Cardiac fibroblast (primary cell): ENCODE data around the gene CACNG3.

Experiments used
- DNase-seq, 2 donors: peaks; one replicate each; pipeline versions ENCODE4 v3.0.0 to v3.0.0-alpha.2; 2010; ENCODE audit warnings: low read depth in 2 of 2
- H3K4me3 ChIP-seq, 2 donors: replicated peaks in 1 of 2; 1 replicate in 1 of 2; 2 replicates in 1 of 2; pipeline ENCODE4 v1.5.1; 2011; ENCODE audit warnings: low read depth in 2 of 2, low read length in 2 of 2, mild to moderate bottlenecking in 2 of 2, moderate library complexity in 1 of 2
- CTCF ChIP-seq: IDR thresholded peaks from one replicate; pipeline ENCODE4 v1.5.1; 2011; ENCODE audit warnings: low read depth, mild to moderate bottlenecking, low read length, inconsistent platforms

Gene CACNG3

DNA sequence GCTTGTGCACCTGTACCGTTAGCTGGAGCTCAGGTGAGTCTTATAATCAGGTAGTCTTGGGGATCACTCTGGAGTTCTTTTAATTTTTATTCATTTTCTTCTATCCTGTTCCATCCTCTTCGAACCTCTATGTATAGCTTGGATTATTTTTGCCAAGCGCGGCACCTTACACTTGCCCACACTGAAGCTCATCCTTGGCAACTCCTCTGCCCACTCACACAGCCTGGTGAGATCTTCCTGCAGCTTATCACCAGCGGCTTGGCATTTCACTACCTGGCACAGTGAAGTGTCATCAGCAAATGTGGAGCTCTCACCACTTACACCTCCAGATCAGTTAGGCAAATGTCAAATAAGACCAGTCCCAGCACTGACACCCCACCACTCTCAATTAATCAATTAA is 116.7 kb downstream of the CACNG3 start:
- no peak overlapping the region for H3K4me3 ChIP-seq
- TF ChIP-seq CTCF = no peak
- DNase-seq = no peak

GRCh38 chr16:24378999-24379398 is 122.9 kb downstream of the CACNG3 start:
- H3K4me3 ChIP-seq = no peak overlapping the region
- no peak for TF ChIP-seq CTCF
- DNase-seq = no peak

DNA sequence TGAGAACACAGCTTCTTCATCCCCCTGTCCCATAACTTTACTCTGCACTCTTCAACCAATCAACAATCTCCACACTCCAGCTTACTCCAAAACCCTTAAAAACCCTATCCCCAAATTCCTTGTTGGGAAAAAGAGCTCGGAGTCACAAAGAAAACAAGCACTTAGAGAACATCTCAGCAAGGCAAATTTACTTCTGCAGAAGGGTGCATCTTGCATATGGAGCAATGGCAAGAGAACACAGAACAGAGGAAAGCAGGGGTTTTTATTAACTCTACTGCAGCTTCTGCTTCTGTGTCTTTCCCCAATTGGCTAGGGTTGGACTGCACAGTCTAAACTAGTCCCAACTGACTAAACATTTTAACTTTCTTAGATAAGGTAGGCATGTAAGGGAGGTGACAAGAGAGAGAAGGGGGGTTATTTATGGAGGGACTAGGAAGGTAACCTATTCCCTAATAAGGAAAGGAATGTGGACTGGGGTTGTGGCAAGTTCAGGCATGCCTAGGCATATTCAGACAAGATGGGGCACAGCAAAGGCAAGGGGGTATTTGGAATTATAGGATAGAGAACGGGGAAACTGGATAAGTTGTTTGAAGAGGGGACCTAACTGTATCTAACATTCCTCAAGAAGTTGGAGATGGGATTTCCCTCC is 125.5 kb downstream of the CACNG3 start:
- H3K4me3 ChIP-seq = no peak overlapping the region
- no peak for DNase-seq
- no peak for TF ChIP-seq CTCF

DNA sequence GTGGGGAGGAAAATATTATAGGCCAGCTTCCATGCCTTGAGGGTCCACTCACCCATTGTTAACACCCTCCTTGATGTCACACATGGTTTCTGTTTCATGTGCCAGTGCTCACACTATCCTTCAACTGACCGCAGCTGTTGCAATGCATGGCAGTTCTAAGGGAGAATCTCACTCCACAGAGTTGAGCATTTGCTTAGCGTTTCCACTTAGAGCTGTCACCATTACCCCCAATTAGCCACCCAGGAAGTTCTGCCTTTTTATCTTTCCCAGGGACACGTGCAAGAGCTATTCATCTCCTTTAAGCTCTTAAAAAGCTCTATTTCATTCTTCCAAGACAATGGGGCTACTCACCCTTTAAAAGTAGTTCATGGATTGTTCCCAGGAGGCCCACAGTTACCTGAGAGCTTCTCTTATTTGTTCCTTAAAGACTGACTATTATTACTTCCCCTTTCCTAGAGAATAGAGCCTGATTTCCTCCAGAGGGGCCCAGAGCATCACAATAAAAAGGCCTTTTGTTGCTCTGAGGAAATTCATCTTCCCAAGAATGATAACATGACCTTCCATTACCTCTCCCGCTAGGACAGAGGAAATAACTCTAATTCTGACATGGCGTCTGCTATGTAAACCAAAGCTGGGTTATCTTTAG is 126.8 kb downstream of the CACNG3 start:
- no peak for TF ChIP-seq CTCF
- DNase-seq = no peak
- H3K4me3 ChIP-seq = no peak overlapping the region

- DNase-seq = no peak
- no peak overlapping the region for H3K4me3 ChIP-seq
- no peak for TF ChIP-seq CTCF
Observed at GRCh38 chr16:24394341-24394740, 138.2 kb downstream of the CACNG3 start.

- TF ChIP-seq CTCF = no peak
- no peak for DNase-seq
- H3K4me3 ChIP-seq = no peak overlapping the region
Observed at GRCh38 chr16:24396350-24397271, 140.5 kb downstream of the CACNG3 start.
